Measurements from ENCODE around the gene ATP13A4.

GRCh38 chr3:193457526-193457925 is 97.2 kb downstream of the ATP13A4 start:
- TF ChIP-seq, protein P1, sequence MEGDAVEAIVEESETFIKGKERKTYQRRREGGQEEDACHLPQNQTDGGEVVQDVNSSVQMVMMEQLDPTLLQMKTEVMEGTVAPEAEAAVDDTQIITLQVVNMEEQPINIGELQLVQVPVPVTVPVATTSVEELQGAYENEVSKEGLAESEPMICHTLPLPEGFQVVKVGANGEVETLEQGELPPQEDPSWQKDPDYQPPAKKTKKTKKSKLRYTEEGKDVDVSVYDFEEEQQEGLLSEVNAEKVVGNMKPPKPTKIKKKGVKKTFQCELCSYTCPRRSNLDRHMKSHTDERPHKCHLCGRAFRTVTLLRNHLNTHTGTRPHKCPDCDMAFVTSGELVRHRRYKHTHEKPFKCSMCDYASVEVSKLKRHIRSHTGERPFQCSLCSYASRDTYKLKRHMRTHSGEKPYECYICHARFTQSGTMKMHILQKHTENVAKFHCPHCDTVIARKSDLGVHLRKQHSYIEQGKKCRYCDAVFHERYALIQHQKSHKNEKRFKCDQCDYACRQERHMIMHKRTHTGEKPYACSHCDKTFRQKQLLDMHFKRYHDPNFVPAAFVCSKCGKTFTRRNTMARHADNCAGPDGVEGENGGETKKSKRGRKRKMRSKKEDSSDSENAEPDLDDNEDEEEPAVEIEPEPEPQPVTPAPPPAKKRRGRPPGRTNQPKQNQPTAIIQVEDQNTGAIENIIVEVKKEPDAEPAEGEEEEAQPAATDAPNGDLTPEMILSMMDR (conservative IDR thresholded peaks at IDR 0.05) = no peak
- no peak for TF ChIP-seq ZFX (IDR thresholded peaks at IDR 0.05)
